ENCODE measurements around the gene SMG6. TPM values are rescaled to one million over a fixed set of nuclear protein-coding genes. Genes with fewer than 3 reads are reported as not detected.

SMG6 gene
- total RNA-seq, 1 experiment from 2014 or later = 33.8 TPM

DNA sequence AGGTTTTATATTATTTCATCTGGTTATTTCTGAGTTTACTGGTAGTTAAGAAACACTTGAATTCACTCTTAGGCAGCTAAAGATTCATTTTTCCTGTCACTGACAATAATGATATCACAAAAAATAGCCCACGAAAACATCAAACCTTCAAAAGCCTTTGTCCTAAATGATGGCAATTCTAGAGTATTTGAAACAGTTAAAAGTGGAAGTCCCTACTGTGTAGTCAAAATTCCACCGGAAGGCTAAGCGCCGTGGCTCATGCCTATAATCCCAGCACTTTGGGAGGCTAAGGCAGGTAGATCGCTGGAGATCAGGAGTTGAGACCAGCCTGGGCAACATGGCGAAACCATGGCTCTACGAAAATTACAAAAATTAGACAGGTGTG, 145.2 kb downstream of the SMG6 start:
- Mint-ChIP-seq H3K9me3 (ENCODE audit: unreplicated experiment) (no peaks in the 10 kb centered on the region), H3K4me3 (ENCODE audit: unreplicated experiment) (no peak overlapping the region), H3K27ac (ENCODE audit: unreplicated experiment) (no peak overlapping the region), H3K4me1 (ENCODE audit: low read depth, unreplicated experiment) (no peaks in the 10 kb centered on the region), H3K36me3 (ENCODE audit: insufficient read depth, unreplicated experiment) (peaks cover 15% of the 10 kb centered on the region), H3K27me3 (ENCODE audit: insufficient read depth, unreplicated experiment) (no peaks in the 10 kb centered on the region)
- Histone ChIP-seq H3K4me3 (ENCODE audit: low read depth, low read length) (no peak overlapping the region), H3K27me3 (replicated peaks; ENCODE audit: control insufficient read depth, insufficient read depth, low read length) (no peaks in the 10 kb centered on the region), H3K4me1 (no peaks in the 10 kb centered on the region), H3K9me3 (no peaks in the 10 kb centered on the region), H3K36me3 (ENCODE audit: control insufficient read depth, insufficient read depth, low read length) (no peaks in the 10 kb centered on the region)
- no TSS peak for BruUV-seq (replicated peaks)
- POLR2A ChIA-PET = no interaction called here
- TF ChIP-seq, protein P1, sequence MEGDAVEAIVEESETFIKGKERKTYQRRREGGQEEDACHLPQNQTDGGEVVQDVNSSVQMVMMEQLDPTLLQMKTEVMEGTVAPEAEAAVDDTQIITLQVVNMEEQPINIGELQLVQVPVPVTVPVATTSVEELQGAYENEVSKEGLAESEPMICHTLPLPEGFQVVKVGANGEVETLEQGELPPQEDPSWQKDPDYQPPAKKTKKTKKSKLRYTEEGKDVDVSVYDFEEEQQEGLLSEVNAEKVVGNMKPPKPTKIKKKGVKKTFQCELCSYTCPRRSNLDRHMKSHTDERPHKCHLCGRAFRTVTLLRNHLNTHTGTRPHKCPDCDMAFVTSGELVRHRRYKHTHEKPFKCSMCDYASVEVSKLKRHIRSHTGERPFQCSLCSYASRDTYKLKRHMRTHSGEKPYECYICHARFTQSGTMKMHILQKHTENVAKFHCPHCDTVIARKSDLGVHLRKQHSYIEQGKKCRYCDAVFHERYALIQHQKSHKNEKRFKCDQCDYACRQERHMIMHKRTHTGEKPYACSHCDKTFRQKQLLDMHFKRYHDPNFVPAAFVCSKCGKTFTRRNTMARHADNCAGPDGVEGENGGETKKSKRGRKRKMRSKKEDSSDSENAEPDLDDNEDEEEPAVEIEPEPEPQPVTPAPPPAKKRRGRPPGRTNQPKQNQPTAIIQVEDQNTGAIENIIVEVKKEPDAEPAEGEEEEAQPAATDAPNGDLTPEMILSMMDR (IDR thresholded peaks at IDR 0.05; ENCODE audit: insufficient read depth in 1 of 2, low read depth in 1 of 2, low read length in 1 of 2, severe bottlenecking in 1 of 2, unreplicated experiment in 1 of 2) = no peak
- no peak for DNase-seq
- CTCF ChIA-PET = no interaction called here
- intact Hi-C loops (cut with micrococcal nuclease; ENCODE audit: unreplicated experiment) = no loop called here

DNA sequence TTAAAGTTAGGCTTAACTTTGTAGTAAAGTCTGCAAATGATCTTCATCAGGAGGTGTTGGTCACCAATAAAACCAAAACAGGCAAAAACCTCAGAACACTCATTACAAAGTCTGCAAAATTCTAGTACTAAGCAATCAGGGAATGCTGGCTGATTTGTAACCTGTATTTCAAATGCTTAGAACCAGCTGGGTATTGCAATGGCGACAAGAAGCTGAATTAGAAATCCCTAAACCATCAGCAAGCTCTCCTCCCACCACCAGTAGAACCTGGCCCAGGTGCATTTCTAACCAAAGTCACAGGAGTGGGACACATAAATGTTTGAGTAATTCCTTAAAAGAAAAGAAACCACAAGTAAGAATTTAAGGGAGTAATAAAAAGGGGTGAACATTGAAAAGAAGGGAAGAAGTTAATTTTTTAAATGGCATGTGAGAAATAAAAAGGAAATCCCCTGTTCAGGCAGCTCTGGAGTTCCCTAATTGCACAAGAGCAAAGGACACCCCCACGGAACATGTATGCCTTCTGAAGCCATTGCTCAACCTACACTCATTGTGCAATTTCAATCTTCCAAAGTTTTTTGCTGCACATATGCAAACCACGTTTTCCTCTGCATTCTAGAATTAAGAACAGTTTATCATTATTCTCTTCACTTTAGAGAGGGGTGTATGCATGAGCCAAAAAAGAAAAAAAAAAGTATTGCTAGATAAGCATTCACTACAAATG, 145.8 kb downstream of the SMG6 start:
- no TSS peak for BruUV-seq (replicated peaks)
- intact Hi-C loops (cut with micrococcal nuclease; ENCODE audit: unreplicated experiment) = no loop called here
- ChIA-PET POLR2A (no interaction called here), CTCF (interaction anchor here (0.6 kb wide), 1 partner anchor 15 kb away, joined by 4 read pairs; no protein-coding TSS in a partner anchor)
- H3K36me3 Mint-ChIP-seq (ENCODE audit: insufficient read depth, unreplicated experiment) = peaks cover 16% of the 10 kb centered on the region
- H3K4me1 ChIP-seq = no peaks in the 10 kb centered on the region
- no peaks in the 10 kb centered on the region for H3K36me3 ChIP-seq (ENCODE audit: control insufficient read depth, insufficient read depth, low read length)
- H3K9me3 ChIP-seq = no peaks in the 10 kb centered on the region
- H3K4me3 ChIP-seq (ENCODE audit: low read depth, low read length) = no peak overlapping the region
- TF ChIP-seq, protein P1 (IDR thresholded peaks at IDR 0.05; ENCODE audit: insufficient read depth in 1 of 2, low read depth in 1 of 2, low read length in 1 of 2, severe bottlenecking in 1 of 2, unreplicated experiment in 1 of 2) = no peak
- no peak overlapping the region for H3K4me3 Mint-ChIP-seq (ENCODE audit: unreplicated experiment)
- no peaks in the 10 kb centered on the region for H3K27me3 Mint-ChIP-seq (ENCODE audit: insufficient read depth, unreplicated experiment)
- no peak for DNase-seq
- no peaks in the 10 kb centered on the region for H3K27me3 ChIP-seq (replicated peaks; ENCODE audit: control insufficient read depth, insufficient read depth, low read length)
- H3K4me1 Mint-ChIP-seq (ENCODE audit: low read depth, unreplicated experiment) = no peaks in the 10 kb centered on the region
- no peak overlapping the region for H3K27ac Mint-ChIP-seq (ENCODE audit: unreplicated experiment)
- H3K9me3 Mint-ChIP-seq (ENCODE audit: unreplicated experiment) = no peaks in the 10 kb centered on the region

DNA sequence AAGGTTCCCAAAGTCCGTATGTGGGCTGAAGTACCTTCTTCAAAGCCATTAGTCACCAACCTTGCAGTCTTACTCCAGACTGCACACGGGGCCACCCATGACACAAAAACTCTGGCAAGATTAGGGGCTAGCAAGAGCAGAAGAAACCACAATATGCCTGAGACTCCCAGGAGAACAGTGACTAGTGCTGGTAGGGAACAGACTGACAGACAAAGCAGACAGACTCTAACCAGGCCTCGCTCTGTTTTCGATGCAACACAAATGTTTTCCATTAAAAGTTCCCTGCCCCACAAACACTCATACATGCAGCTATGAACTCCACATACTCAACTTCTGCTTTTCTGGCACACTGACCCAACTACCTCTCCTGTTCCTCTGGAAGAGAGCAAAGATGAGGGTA, 146.5 kb downstream of the SMG6 start:
- Histone ChIP-seq H3K4me3 (ENCODE audit: low read depth, low read length) (no peak overlapping the region), H3K9me3 (no peaks in the 10 kb centered on the region), H3K36me3 (ENCODE audit: control insufficient read depth, insufficient read depth, low read length) (no peaks in the 10 kb centered on the region), H3K27me3 (replicated peaks; ENCODE audit: control insufficient read depth, insufficient read depth, low read length) (no peaks in the 10 kb centered on the region), H3K4me1 (no peaks in the 10 kb centered on the region)
- ChIA-PET POLR2A (no interaction called here), CTCF (no interaction called here)
- BruUV-seq (replicated peaks) = no TSS peak
- intact Hi-C loops (cut with micrococcal nuclease; ENCODE audit: unreplicated experiment) = no loop called here
- Mint-ChIP-seq H3K9me3 (ENCODE audit: unreplicated experiment) (no peaks in the 10 kb centered on the region), H3K27ac (ENCODE audit: unreplicated experiment) (no peak overlapping the region), H3K36me3 (ENCODE audit: insufficient read depth, unreplicated experiment) (peaks cover 16% of the 10 kb centered on the region), H3K4me1 (ENCODE audit: low read depth, unreplicated experiment) (no peaks in the 10 kb centered on the region), H3K4me3 (ENCODE audit: unreplicated experiment) (no peak overlapping the region), H3K27me3 (ENCODE audit: insufficient read depth, unreplicated experiment) (no peaks in the 10 kb centered on the region)
- no peak for DNase-seq
- TF ChIP-seq, protein P1 (IDR thresholded peaks at IDR 0.05; ENCODE audit: insufficient read depth in 1 of 2, low read depth in 1 of 2, low read length in 1 of 2, severe bottlenecking in 1 of 2, unreplicated experiment in 1 of 2) = no peak
